Measurements from ENCODE around the gene SEMA6C. TPM values are rescaled to one million over a fixed set of nuclear protein-coding genes. Genes with fewer than 3 reads are reported as not detected.

The SEMA6C gene
- total and polyA plus RNA-seq, 2 of the 8 experiments (the other 6 are each of a cell fraction or from before 2014, with no cell fraction given) = 12.2 to 15.7 TPM

DNA sequence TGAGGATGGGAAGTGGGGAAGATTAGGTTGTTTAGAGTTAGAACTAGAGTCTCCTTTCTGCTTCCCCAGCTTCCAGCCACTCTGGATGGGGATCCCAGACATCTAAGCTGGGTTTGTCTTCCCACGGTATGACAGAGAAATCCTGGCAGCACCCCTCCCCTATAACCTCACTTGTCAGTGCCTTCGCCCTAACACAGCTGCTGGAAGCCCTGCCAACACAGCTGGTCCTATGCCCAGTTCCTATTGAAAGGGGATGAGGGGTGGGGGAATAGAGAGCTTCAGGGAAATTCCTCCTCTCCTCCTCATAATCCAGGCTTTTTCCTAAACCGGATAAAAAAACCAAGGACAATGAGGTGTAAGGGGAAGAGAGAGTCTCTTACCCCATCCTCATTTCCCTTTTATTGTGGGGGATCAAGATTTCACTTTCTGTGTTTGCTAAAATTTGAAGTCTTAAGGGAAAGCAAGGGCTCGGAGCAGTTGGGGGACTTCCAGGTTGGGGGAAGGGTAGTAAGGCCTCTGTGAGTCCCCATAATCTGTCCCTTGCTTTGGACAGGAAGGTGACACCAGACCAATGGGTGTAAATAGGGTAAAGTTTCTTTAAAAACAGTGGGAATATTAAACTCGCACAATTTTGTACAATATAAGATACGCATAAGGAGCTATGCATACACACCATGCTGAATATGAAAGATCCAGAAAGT lies 28.8 kb upstream of the SEMA6C start (continued):
- TF ChIP-seq, protein P1, sequence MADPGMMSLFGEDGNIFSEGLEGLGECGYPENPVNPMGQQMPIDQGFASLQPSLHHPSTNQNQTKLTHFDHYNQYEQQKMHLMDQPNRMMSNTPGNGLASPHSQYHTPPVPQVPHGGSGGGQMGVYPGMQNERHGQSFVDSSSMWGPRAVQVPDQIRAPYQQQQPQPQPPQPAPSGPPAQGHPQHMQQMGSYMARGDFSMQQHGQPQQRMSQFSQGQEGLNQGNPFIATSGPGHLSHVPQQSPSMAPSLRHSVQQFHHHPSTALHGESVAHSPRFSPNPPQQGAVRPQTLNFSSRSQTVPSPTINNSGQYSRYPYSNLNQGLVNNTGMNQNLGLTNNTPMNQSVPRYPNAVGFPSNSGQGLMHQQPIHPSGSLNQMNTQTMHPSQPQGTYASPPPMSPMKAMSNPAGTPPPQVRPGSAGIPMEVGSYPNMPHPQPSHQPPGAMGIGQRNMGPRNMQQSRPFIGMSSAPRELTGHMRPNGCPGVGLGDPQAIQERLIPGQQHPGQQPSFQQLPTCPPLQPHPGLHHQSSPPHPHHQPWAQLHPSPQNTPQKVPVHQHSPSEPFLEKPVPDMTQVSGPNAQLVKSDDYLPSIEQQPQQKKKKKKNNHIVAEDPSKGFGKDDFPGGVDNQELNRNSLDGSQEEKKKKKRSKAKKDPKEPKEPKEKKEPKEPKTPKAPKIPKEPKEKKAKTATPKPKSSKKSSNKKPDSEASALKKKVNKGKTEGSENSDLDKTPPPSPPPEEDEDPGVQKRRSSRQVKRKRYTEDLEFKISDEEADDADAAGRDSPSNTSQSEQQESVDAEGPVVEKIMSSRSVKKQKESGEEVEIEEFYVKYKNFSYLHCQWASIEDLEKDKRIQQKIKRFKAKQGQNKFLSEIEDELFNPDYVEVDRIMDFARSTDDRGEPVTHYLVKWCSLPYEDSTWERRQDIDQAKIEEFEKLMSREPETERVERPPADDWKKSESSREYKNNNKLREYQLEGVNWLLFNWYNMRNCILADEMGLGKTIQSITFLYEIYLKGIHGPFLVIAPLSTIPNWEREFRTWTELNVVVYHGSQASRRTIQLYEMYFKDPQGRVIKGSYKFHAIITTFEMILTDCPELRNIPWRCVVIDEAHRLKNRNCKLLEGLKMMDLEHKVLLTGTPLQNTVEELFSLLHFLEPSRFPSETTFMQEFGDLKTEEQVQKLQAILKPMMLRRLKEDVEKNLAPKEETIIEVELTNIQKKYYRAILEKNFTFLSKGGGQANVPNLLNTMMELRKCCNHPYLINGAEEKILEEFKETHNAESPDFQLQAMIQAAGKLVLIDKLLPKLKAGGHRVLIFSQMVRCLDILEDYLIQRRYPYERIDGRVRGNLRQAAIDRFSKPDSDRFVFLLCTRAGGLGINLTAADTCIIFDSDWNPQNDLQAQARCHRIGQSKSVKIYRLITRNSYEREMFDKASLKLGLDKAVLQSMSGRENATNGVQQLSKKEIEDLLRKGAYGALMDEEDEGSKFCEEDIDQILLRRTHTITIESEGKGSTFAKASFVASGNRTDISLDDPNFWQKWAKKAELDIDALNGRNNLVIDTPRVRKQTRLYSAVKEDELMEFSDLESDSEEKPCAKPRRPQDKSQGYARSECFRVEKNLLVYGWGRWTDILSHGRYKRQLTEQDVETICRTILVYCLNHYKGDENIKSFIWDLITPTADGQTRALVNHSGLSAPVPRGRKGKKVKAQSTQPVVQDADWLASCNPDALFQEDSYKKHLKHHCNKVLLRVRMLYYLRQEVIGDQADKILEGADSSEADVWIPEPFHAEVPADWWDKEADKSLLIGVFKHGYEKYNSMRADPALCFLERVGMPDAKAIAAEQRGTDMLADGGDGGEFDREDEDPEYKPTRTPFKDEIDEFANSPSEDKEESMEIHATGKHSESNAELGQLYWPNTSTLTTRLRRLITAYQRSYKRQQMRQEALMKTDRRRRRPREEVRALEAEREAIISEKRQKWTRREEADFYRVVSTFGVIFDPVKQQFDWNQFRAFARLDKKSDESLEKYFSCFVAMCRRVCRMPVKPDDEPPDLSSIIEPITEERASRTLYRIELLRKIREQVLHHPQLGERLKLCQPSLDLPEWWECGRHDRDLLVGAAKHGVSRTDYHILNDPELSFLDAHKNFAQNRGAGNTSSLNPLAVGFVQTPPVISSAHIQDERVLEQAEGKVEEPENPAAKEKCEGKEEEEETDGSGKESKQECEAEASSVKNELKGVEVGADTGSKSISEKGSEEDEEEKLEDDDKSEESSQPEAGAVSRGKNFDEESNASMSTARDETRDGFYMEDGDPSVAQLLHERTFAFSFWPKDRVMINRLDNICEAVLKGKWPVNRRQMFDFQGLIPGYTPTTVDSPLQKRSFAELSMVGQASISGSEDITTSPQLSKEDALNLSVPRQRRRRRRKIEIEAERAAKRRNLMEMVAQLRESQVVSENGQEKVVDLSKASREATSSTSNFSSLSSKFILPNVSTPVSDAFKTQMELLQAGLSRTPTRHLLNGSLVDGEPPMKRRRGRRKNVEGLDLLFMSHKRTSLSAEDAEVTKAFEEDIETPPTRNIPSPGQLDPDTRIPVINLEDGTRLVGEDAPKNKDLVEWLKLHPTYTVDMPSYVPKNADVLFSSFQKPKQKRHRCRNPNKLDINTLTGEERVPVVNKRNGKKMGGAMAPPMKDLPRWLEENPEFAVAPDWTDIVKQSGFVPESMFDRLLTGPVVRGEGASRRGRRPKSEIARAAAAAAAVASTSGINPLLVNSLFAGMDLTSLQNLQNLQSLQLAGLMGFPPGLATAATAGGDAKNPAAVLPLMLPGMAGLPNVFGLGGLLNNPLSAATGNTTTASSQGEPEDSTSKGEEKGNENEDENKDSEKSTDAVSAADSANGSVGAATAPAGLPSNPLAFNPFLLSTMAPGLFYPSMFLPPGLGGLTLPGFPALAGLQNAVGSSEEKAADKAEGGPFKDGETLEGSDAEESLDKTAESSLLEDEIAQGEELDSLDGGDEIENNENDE (IDR thresholded peaks at IDR 0.05; ENCODE audit: insufficient replicate concordance, low read length) = no peak
- TF ChIP-seq SP1 (IDR thresholded peaks at IDR 0.05; ENCODE audit: low read depth, low read length) (no peak), SRF (IDR thresholded peaks at IDR 0.05; ENCODE audit: low read depth, low read length) (no peak), TAF1 (IDR thresholded peaks at IDR 0.05; ENCODE audit: low read depth, low read length) (no peak), BCL11A (IDR thresholded peaks at IDR 0.05; ENCODE audit: low read depth in 2 of 2, low read length in 2 of 2) (no peak)
- TF ChIP-seq, protein P2, sequence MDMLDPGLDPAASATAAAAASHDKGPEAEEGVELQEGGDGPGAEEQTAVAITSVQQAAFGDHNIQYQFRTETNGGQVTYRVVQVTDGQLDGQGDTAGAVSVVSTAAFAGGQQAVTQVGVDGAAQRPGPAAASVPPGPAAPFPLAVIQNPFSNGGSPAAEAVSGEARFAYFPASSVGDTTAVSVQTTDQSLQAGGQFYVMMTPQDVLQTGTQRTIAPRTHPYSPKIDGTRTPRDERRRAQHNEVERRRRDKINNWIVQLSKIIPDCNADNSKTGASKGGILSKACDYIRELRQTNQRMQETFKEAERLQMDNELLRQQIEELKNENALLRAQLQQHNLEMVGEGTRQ (IDR thresholded peaks at IDR 0.05; ENCODE audit: low read length) = no peak
